Activated naive CD8-positive, alpha-beta T cell treated with anti-CD3 and anti-CD28 coated beads, Interleukin-2, amount 50 U/mL, for 16 hours (primary cell): ENCODE measurements around the gene TMEM121B.
A peak's percentile ranks its signal among the peaks of the same experiment; 100 is the strongest.

Source experiments
- DNase-seq: peaks from one replicate; pipeline ENCODE4 v3.0.0-alpha.2; 2020; ENCODE audit warnings: low read depth, low spot score

Gene TMEM121B

GRCh38 chr22:17091851-17092250, 29.3 kb downstream of the TMEM121B start:
- no peak for DNase-seq

- DNase-seq, result no peak
Observed at GRCh38 chr22:17090550-17090949, 30.6 kb downstream of the TMEM121B start.

DNA sequence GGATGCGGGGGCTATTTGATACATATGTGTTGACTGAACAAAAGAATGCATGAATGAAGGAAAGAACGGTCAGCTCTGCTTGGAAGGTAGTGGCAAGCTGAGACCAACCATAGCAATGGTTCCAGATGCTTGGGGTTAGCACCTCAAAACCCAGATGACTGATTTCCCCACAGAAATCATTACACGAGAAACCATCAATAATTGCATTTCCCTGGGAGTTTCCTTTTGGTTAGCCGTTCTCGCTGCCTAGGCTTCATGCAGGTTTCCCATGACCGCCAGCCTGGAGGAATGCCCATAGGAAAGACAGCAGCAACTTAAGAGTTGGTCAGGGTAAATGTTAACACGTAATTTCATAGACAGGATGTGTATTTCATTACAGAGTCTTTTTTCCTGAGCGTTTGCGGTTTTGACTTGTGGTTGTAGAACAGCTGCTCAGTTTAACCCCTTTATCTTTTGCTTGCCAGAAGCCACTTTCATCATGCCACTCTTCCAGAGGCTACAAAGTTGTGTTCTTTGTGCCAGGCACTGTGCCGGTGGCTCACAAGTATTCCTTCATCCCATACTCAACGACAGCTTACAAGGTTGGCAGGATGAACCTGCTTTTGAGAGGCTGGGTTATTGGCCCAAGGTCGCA, 33.5 kb downstream of the TMEM121B start:
- no peak for DNase-seq

GRCh38 chr22:17086788-17087497, 34.2 kb downstream of the TMEM121B start:
- no peak for DNase-seq

GRCh38 chr22:17086296-17086695, 34.9 kb downstream of the TMEM121B start:
- no peak for DNase-seq

DNA sequence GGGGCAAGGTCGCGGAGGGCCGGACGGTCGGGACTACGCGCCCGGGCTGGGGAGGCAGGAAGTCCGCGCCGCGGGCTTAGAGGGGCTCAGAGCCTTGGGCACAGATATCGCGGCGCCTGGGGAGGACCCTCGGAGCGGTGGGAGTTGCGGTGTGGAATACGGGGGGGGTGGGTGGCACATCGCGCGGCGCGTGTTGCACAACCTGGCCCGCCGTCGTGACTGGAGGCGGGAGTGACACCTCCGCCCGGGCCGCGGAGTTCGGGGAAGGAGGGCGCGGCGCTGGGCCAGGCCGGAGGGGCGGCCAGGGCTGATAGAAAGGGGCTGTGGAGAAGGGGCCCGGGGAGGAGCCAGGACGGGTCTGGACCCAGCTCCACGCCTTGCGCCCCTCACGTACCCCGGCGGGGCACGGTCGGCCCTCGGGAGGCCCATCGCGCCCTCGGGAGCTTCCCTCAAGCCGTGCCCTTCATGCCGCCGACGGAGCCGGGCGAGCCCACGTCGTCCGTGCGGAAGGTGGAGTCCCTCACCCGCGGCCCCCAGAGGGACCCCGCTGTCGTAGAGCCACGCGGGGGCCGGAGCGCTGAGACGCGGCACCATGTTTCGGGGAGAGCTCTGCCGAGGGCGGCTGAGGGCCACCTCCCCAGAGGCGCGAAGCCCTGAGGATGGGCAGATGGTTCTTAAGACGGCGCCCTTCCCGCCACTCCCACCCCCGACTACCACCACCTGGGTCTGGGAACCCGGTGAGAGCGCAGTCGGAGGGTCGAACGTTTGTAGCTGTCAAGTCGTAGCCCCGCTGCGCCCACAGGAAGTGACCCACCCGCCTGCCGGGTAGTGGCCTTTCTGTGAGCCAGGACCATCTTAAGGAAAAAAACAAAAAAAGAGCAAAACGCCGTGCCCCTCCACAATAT, 35.6 kb downstream of the TMEM121B start:
- no peak for DNase-seq

DNA sequence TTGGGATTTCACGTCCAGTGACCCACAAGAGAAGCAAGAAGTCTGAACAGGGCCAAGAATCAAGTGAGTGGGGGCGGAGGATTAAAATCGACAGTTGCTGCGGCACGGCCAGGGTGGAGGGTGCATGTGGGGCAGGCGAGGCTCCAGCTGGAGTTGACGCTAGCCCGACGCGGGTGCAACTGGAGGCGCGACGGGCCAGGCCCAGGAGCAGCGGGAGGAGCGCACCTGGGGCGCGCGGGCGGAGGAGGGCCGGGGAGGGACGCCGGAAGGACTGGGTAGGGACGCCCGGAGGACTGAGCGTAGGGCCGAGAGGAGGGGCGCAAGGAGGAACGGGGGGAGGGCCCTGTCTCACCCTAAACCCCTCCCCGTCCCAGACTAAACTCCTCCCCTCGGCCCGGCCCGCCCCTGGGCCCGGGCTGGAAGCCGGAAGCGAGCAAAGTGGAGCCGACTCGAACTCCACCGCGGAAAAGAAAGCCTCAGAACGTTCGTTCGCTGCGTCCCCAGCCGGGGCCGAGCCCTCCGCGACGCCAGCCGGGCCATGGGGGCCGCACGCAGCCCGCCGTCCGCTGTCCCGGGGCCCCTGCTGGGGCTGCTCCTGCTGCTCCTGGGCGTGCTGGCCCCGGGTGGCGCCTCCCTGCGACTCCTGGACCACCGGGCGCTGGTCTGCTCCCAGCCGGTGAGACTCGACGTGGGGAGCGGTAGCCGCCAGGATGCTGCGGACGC, 36.4 kb downstream of the TMEM121B start, which contains the start of gene IL17RA:
Gene IL17RA, plus strand, starts transcription at position 447 of the 723 bp plus-strand sequence. Its CDS starts 92 bp downstream, at position 539.
- DNase-seq, result peak; percentile 87

GRCh38 chr22:17083811-17084441, 37.2 kb downstream of the TMEM121B start:
- no peak for DNase-seq

- DNase-seq, result no peak
Observed at GRCh38 chr22:17083255-17083654, 37.9 kb downstream of the TMEM121B start.

- no peak for DNase-seq
Observed at GRCh38 chr22:17079572-17079971, 41.6 kb downstream of the TMEM121B start.

DNA sequence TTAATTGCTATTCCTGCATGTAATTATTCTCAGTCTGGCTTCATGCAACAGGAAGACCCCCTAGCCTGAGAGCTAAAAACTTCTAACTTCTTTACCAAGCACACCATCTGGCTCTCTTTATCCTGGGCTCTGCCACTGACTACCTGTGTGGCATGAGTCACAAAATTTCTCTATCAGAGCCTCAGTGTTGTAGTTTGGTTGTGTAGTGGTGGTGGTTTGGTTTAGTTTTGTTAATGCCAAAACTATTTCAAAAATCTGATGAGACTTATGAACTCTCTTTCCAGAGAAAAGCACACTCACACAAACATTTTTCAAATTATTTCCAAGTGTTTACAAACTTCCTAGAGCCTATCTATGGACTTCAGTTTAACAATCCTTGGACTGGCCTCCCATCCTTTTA, 43.9 kb downstream of the TMEM121B start:
- DNase-seq, result no peak

DNA sequence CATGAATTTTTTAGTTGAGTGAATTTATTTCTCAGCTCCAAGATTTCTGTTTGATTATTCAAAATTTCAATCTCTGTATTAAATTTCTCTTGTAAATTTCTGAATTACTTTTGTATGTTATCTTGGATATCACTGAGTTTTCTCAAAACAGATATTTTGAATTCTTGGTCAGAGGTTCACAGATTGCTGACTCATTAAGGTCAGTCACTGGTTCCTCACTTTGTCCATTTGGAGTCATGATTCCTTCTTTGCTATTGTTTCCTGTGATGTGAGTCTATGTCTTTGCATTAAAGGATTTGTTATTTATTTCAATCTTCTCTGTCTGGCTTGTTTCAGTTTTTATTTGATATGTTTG, 46.5 kb downstream of the TMEM121B start:
- DNase-seq, result no peak

DNA sequence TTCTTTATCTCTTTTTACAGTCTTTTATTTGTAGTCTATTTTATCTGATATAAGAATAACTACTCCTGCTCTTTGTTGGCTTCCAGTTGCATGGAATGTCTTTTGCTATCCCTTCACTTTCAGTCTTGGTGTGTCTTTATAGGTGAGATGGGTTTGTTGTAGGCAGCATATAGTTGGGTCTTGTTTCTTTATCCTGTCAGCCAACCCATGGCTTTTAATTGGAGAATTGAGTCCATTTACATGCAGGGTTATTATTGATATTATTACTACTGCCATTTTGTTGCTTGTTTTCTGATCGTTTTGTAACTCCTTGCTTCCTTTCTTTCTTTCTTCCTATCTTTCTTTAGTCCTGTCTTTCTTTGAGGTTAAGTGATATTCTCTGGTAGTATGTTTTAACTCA, 48.3 kb downstream of the TMEM121B start:
- no peak for DNase-seq
